GM19023 (cell line): ENCODE data around the gene PRPF40B.
A peak's percentile ranks its signal among the peaks of the same experiment; 100 is the strongest.
"Not testable (repeated sequence)": the region's sequence is repeated elsewhere in the genome, so short reads cannot be mapped to it uniquely, and the experiment has no call there.

ENCODE experiments used
- ATAC-seq: cut with Tn5 transposase; IDR thresholded peaks from one replicate; pipeline ENCODE4 v1.9.1; 2021; ENCODE audit warnings: mild to moderate bottlenecking, moderate library complexity; ENCODE audit not compliant: unreplicated experiment

PRPF40B gene

GRCh38 chr12:49609059-49609874 is 14.1 kb upstream of the PRPF40B start:
- no peak for ATAC-seq

- no peak for ATAC-seq
Observed at GRCh38 chr12:49609875-49610154, 13.5 kb upstream of the PRPF40B start.

GRCh38 chr12:49610785-49611184 is 12.6 kb upstream of the PRPF40B start:
- not testable (repeated sequence) for ATAC-seq

- no peak for ATAC-seq
Observed at GRCh38 chr12:49612210-49612609, 11.2 kb upstream of the PRPF40B start.

GRCh38 chr12:49615725-49616124 is 7.6 kb upstream of the PRPF40B start:
- ATAC-seq: no peak

- no peak for ATAC-seq
Observed at GRCh38 chr12:49616533-49617219, 6.7 kb upstream of the PRPF40B start.

- no peak for ATAC-seq
Observed at GRCh38 chr12:49618576-49618975, 4.8 kb upstream of the PRPF40B start.

- no peak for ATAC-seq
Observed at GRCh38 chr12:49619286-49619685, 4.1 kb upstream of the PRPF40B start.

- ATAC-seq: no peak
Observed at GRCh38 chr12:49621651-49622500, 1.5 kb upstream of the PRPF40B start.

- ATAC-seq: peak; percentile 33
Observed at GRCh38 chr12:49622501-49623141, 740 bp upstream of the PRPF40B start.

- ATAC-seq: no peak
Observed at GRCh38 chr12:49624921-49625577, 1.7 kb downstream of the PRPF40B start.

- no peak for ATAC-seq
Observed at GRCh38 chr12:49626169-49626835, 2.9 kb downstream of the PRPF40B start.

- no peak for ATAC-seq
Observed at GRCh38 chr12:49626836-49627235, 3.5 kb downstream of the PRPF40B start.

- no peak for ATAC-seq
Observed at GRCh38 chr12:49627752-49628360, 4.5 kb downstream of the PRPF40B start.

GRCh38 chr12:49631336-49631907 is 8.1 kb downstream of the PRPF40B start:
- ATAC-seq: no peak

GRCh38 chr12:49632401-49632800 is 9.0 kb downstream of the PRPF40B start:
- no peak for ATAC-seq

GRCh38 chr12:49632986-49633702 is 9.8 kb downstream of the PRPF40B start:
- no peak for ATAC-seq

- ATAC-seq: no peak
Observed at GRCh38 chr12:49633703-49634345, 10.5 kb downstream of the PRPF40B start.
